HG03457 (cell line): ENCODE results near the gene PAK5.

ENCODE experiments used
- ATAC-seq: cut with Tn5 transposase; IDR thresholded peaks from one replicate; pipeline ENCODE4 v1.9.1; 2021; ENCODE audit warnings: moderate number of reproducible peaks; ENCODE audit not compliant: unreplicated experiment

PAK5 gene

DNA sequence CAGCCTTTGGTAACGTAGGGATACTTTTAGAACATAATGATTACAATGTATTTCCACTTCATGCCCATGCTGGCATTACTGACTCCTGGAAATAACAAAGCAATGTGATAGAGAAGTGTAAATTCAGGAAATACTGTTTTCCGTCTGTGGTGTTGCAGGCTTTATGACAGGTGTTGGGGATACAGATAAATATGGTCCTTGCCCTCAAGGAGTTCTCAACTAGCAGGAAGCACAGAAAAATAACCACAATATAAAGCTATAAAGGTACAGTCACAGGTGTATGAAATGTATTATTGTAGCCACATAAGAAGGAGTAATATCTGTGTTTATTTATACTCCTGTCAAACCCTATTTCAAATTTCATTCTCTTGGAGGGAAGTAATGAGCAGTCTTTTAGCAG lies 337.4 kb downstream of the PAK5 start:
- ATAC-seq, result no peak

DNA sequence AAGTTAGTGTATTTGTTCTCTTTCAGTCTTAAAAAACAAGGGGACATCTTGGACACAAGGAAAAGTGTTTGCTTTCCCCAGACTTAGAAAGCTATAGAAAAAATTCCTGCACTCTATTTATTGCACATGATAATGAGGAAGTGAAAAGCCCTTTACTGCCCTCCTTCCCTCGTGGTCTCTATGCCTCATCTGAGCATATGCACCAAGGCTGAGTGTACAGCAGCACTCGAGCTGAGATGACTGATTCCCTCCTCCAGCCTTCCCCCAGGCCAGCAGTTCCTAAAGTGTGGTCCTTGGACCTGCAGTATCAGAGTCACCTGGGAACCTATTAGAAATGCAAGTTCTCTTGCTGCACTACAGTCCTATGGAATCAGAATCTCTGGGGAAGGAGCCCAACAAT lies 338.8 kb downstream of the PAK5 start:
- no peak for ATAC-seq

DNA sequence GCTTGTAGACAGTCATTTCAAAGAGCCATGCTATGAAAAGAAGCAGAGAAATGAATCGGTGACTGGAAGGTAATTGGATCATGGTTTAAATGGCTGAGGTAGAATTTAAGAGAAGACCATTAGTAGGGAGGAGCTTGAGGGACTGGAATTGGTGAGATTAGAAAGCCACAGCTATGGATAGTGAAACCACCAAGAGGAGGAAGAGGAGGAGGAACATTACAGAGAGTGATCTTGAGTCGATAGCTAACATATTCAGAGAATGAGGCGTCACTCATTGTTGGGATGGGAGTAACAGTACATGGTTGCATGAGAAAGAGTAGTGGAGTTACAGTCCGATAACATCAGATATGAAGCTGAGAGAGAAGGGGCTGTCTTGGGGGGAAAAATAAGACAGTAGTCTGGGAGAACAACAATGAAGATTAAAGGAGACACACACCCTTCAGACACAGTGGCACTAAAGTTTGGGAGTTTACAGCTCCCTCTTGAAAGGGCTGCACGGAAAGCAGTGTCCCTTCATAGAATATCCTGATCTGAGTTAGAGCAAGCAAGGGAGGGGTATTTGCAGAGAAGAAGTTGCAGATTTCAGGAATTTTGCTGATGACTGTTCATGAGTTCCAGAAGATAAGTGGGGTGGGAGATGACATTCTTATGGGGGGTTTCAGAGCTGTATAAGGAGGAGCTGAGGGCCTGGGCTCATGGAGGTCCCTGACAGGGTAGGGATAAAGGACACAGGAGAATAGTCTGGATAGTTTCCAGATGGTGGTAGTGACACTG lies 339.6 kb downstream of the PAK5 start:
- no peak for ATAC-seq

DNA sequence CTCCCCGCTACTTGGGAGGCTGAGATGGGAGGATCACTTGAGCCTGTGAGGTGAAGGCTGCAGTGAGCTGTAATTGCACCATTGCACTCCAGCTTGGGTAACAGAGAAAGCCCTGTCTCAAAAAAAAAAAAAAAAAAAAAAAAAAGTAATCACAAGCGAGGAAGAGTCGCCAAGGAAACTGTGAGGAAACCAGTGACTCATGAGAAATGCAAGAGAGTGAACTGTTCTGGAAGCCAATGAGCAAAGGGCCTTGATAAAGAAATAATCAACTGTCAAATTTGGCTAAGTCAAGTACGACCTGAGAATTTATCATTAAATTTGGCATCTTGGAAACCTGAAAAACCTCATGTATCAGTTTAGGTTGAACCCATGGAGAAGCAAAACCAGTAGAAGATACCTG lies 340.6 kb downstream of the PAK5 start:
- no peak for ATAC-seq

DNA sequence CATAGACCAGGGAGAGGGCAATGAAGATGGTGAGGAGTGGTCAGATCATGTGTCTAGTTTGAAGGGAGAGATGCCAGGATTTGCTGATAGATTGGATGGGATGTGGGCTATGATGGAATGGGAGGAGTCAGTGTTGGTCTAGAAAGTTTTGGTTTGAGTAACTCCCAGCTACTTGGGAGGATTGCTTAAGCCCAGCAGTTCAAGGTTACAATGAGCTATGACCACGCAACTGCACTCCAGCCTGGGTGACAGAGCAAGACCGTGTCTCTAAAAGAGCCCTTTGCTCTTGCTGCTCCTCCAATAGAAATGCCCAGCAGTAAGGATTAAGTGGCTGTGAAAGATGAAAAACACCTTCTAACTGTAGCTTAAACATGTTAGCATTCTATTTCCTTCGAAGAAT lies 342.7 kb downstream of the PAK5 start:
- no peak for ATAC-seq

DNA sequence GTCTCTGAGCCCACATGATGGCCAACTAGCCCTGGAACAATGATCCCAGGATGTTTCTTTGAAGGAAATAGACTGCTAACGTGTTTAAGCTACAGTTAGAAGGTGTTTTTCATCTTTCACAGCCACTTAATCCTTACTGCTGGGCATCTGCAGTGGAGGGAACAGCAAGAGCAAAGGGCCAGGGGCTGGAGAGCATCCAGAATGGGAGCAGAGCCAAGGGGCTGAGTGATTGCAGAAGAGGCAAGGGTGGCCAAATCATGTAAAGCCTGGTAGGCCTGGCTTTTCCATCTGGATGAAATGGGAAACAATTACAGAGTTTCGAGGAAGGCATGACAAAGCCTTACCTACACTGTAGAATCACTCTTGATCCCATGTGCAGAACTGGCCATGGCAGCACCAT lies 343.2 kb downstream of the PAK5 start:
- no peak for ATAC-seq

DNA sequence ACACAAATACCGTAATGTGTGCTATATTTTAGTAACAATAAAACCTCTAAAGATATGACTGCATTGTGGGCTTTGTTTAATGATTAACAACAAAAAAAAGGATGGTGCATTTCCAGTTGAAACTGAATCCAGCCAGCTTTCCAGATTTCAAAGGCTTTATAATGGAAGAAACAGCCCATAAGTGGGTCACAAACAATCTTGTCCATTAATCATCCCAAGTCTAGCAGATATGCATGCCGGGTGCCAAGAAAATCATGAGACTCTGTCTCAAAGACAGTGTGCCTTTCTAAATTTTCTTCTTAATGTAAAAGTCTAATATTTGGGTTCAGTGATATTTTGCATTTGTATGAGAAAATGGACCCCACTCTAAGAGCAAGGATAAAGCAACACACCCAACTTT lies 345.1 kb downstream of the PAK5 start:
- no peak for ATAC-seq

DNA sequence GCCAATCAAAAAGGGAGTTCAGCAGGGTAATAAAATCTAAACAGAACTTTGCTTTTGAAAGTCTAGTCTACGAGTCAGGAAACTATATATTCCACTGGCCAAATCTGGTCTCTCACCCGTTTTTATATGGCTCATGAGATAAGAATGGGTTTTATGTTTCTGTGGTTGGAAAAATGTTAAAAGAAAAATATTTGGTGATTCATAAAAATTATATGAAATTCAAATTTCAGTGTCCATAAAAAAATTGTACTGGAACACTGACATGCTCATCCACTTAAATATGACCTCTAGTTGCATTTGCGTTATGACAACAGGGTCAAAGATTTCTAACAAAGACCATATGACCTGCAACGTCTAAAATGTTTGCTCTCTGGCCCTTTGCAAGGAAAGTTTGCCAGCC lies 346.8 kb downstream of the PAK5 start:
- no peak for ATAC-seq

DNA sequence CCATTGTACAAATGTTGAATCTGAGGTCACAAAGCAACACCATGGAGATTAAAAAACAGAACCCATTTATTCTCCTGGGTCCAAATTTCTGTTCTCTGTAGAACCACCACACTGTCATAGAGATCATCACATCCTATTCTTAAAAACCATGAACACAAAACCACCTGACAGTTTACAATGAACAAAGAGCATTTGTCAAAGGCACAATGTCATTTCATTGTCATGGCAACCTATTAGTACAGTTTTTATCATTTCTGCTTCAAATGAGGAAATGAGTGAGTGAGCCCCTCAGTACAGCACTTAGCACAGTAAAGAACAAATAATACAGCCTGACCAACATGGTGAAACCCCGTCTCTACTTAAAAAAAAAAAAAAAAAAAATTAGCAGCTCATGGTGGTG lies 347.6 kb downstream of the PAK5 start:
- no peak for ATAC-seq

DNA sequence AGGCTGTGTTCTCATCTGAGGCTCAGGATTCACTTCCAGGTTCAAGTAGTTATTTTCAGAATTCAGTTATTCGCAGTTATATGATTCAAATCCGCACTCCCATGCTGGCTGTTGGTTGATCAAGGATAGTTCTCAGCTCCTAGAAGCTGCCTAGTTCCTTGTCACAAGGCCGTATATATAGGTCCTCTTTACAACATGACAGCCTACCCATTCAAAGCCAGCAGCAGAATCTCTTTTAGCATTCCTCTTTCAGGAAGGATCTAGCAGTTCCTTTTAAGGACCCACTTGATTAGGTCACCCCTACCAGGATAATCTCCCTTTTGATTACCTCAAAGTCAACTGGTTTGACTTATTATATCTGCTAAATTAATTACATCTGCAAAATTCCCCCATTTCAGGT lies 348.2 kb downstream of the PAK5 start:
- no peak for ATAC-seq

DNA sequence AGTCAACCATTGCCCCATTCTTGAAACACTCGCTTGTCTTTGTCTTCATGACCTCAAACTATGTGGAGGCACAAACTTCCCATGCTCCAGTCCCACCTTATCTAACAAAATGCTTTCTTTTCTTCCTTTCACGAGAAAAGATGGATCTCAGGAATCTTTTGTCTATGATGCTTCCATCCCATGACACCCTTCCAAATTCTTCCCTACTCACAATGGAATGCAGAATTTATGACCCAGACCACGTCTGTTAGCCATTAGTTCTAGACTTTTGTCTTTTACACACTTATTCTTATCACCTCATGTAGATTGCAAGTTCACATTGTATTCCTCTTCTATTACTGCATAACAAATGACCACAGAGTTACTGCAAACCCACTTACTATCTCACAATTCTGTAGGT lies 348.7 kb downstream of the PAK5 start:
- no peak for ATAC-seq

DNA sequence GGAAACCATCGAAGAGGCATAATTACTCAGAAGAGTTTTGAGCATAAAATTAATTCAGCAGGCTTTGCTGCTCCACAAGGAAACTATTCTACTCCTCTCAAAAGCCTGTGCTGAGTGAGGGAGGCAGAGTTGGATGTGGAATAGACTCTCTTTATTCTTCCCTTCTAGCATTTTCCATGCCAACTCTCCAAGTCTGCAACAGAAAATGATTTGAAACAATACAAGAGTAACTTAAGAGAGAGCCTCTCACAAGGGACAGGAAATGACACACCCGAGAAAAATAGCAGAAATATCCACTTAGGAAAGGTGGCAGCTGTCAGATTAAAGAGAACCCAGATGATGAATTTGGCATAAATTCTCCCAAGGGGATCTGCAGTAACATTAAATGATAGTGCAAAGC lies 350.8 kb downstream of the PAK5 start:
- ATAC-seq, result no peak
